Psoas muscle (tissue), 8 donors: Measurements from ENCODE around the gene ZNF831. TPM values are rescaled to one million over a fixed set of nuclear protein-coding genes. Genes with fewer than 3 reads are reported as not detected.

Experiments used
- ATAC-seq, 4 donors: fragments of 200-7000 bp; cut with Tn5 transposase; one replicate each; pipeline ENCODE4 v1.9.1; 2020; ENCODE audit warnings: moderate library complexity in 3 of 4, mild to moderate bottlenecking in 2 of 4
- DNase-seq, 2 donors: peaks; one replicate each; pipeline ENCODE4 v3.0.0-alpha.2; 2020
- H3K27ac ChIP-seq: fragments of 200-600 bp; one replicate; pipeline ENCODE4 v1.8.0; 2022
- H3K27me3 ChIP-seq, 3 donors: fragments of 200-600 bp in 1 of 3; one replicate each; pipeline versions ENCODE4 v1.6.1 to v1.8.0; 2013 to 2022; ENCODE audit warnings: low read length in 2 of 3, mild to moderate bottlenecking in 2 of 3, moderate library complexity in 1 of 3; ENCODE audit not compliant: insufficient read depth in 3 of 3
- H3K36me3 ChIP-seq, 2 donors: fragments of 200-600 bp in 1 of 2; one replicate each; pipeline versions ENCODE4 v1.6.1 to v1.8.0; 2013 to 2022; ENCODE audit warnings: low read depth in 1 of 2, mild to moderate bottlenecking in 1 of 2, moderate library complexity in 1 of 2; ENCODE audit not compliant: insufficient read depth in 1 of 2
- H3K4me1 ChIP-seq: fragments of 200-600 bp; one replicate; pipeline ENCODE4 v1.8.0; 2022
- H3K4me3 ChIP-seq: fragments of 200-600 bp; one replicate; pipeline ENCODE4 v1.8.0; 2022; ENCODE audit warnings: mild to moderate bottlenecking
- H3K9me3 ChIP-seq: fragments of 200-600 bp; one replicate; pipeline ENCODE4 v1.8.0; 2022
- WGBS, 3 donors: extraction: QIAGEN DNeasy Blood & Tissue Kit; methylation state at CpG; one replicate each; pipeline versions ENCODE4 v1.1.6 to v1.1.7; 2013; 5-methylcytosine and 5-hydroxymethylcytosine counted together
- intact Hi-C, 2 donors: fragments of 100-400 bp; cut with DNase I; formaldehyde crosslinking; loops; one replicate each; pipeline versions ENCODE4 v1.11.0 to v1.14.2; 2022
- polyA plus RNA-seq, 3 donors: library from polyadenylated mRNA; stranded (reverse); fragments of 200-250 nt; gene quantifications; one replicate each; pipeline ENCODE4 v1.2.3, GENCODE V29; 2013
- total RNA-seq, 4 donors: library from RNA; stranded (reverse); fragmentation: NEBNext Ultra II Directional in 2 of 4; extraction: Animal tissue kit (Norgen Biotek cat#: 25700) in 2 of 4; gene quantifications; one replicate each; pipeline versions ENCODE4 v1.2.1 to v1.2.4, GENCODE V29; 2021 to 2023
- TF ChIP-seq, protein P1 (sequence below): fragments of 200-600 bp; IDR thresholded peaks from one replicate; pipeline ENCODE4 v1.8.0; 2022; ENCODE audit warnings: antibody characterized with exemption
- donor health status: healthy with polysubstance abuse.
- donor health status: DM: no; HTN: no; CAD: no; lungs with moderate emphysema.
- donor health status: Bipolar disorder and iron deficiency.
- donor health status: healthy.
- donor health status: DM: yes; HTN: yes; CAD: no.
- donor health status: DM: no; HTN: no; CAD: no.
- donor health status: DM: no; HTN: no; CAD: no.
- donor health status: DM: yes; HTN: yes; CAD: no.

ZNF831 gene
- total and polyA plus RNA-seq, 7 donors: 0.01 to 0.08 (median 0.03) TPM; not detected in 1

DNA sequence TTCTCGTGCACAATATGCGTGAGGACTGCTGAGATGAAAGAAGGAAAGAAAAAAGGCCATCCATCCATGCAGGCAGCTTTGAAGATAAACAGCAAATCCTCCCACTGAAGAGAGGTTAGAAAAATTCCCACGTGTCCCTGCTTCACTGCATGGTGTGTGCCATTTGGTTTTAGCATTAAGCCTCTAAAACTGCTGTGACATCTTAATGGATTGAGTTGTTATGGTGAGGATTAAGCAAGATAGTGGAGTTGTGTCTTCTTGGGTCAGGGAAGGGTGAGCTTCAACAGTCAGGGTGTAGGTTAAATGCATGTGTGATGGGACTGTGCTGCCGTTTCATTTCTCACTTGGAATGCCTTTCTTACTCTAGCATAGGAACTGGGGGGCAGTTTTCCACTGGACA lies 50.5 kb downstream of the ZNF831 start:
- no peak overlapping the region for H3K4me3 ChIP-seq
- 57 to 65% (median 64%) methylated on average over 4 of the region's 4 CpGs for WGBS, 3 donors
- no peaks in the 10 kb centered on the region for H3K9me3 ChIP-seq
- no peak for ATAC-seq
- H3K4me1 ChIP-seq: no peaks in the 10 kb centered on the region
- TF ChIP-seq, protein P1, sequence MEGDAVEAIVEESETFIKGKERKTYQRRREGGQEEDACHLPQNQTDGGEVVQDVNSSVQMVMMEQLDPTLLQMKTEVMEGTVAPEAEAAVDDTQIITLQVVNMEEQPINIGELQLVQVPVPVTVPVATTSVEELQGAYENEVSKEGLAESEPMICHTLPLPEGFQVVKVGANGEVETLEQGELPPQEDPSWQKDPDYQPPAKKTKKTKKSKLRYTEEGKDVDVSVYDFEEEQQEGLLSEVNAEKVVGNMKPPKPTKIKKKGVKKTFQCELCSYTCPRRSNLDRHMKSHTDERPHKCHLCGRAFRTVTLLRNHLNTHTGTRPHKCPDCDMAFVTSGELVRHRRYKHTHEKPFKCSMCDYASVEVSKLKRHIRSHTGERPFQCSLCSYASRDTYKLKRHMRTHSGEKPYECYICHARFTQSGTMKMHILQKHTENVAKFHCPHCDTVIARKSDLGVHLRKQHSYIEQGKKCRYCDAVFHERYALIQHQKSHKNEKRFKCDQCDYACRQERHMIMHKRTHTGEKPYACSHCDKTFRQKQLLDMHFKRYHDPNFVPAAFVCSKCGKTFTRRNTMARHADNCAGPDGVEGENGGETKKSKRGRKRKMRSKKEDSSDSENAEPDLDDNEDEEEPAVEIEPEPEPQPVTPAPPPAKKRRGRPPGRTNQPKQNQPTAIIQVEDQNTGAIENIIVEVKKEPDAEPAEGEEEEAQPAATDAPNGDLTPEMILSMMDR: no peak
- intact Hi-C loops: no loop called here
- H3K27me3 ChIP-seq: no peaks in the 10 kb centered on the region
- no peak overlapping the region for H3K27ac ChIP-seq
- DNase-seq: no peak
- H3K36me3 ChIP-seq: no peaks in the 10 kb centered on the region

DNA sequence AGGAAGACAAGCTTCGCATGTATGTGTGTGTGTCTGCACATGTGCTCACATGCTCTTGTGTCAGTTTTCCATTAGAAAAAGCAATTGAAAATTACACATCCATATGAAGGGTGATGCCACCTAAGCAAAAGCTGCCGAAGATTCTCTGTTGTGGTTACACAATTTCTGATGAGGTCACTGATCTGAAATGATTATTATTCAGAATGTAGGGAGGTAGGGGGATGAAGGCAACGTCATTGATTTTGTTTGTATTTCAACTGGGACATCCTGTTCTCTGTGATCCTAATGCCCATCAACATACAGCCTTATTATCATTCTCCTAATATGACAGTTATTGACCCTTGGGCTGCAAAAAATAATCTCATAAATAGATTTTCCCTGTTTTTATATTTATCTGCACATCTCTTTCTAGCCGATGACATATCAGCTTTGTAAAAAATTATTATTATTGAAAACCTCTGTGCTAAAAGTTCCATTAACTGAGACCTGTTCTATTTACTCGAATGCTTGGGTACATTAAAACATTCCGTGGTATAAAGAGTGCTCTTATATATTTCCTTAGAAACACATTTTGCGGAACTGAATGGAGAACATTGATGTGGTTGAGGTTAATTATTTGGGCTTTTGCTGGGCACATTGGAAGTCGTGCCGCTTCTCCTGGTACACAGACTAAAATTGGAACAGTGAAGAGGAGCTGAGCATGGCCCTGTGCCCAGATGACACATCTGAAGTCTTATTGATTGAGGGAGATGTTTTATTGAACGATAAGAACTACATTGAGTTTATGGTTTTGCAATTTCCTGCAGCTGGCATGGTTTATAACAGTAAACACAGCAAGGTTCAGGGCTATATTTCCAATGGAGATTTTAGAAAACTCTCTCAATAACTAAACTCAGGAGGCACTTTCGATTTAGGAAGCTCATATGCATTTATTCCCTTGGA lies 51.3 kb downstream of the ZNF831 start:
- Histone ChIP-seq H3K4me1 (no peaks in the 10 kb centered on the region), H3K27ac (no peak overlapping the region), H3K36me3 (no peaks in the 10 kb centered on the region), H3K9me3 (no peaks in the 10 kb centered on the region), H3K4me3 (no peak overlapping the region), H3K27me3 (no peaks in the 10 kb centered on the region)
- TF ChIP-seq, protein P1: no peak
- no peak for ATAC-seq
- DNase-seq: no peak
- intact Hi-C loops: no loop called here
- WGBS, 3 donors: 76 to 85% (median 78%) methylated on average over 11 of the region's 11 CpGs

DNA sequence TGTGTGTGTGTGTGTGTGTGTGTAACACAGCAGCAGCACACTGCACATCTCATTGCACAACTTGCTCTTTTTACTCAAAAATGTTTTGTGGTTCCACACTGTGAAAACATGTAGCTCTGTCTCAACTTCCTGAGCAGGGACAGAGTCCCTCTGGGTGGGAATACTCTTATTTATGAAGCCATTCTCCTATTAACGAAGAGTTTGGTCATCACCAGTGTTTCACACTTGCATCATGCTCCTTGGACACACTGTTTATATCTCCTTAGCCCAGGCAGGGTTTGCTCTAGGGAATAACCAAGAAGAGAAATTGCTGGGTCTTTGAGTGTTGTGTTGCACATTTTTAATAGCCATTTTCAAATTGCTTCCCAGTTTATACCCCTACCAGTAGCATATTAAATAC lies 53.6 kb downstream of the ZNF831 start:
- ATAC-seq: peak in 1 of 4 donors; percentile 67
- DNase-seq: no peak
- peaks cover 11% of the 10 kb centered on the region for H3K4me1 ChIP-seq
- peaks cover 0 to 7% (median 0%) of the 10 kb centered on the region in 3 donors for H3K27me3 ChIP-seq
- no peaks in the 10 kb centered on the region for H3K36me3 ChIP-seq
- intact Hi-C loops: no loop called here
- H3K27ac ChIP-seq: no peak overlapping the region
- TF ChIP-seq, protein P1: no peak
- no peaks in the 10 kb centered on the region for H3K9me3 ChIP-seq
- no peak overlapping the region for H3K4me3 ChIP-seq
- WGBS, 3 donors: 68 to 76% (median 75%) methylated on average over 1 of the region's 1 CpG

DNA sequence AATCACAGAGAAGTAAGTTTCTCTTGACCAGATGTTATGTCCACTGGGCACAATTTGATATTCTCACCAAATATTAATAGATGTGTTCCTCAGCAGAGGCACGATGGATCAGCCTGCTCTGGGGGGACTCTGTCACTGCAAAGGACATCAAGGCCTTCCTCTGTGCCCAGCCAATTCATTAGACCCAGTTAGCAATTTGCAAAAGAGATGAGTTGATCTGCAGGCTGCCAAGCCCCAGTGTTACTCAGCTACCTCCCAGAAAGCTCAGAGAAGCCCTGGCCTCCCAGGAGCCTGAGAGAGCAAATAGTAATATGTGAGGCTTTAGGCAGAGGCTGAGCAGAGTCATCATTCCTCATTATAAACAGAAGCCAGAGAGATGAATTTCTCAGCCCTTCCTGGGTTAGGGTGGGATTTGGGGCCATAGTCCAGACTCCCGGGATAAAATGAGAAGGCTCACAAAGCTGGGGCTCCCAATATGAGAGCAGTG lies 54.2 kb downstream of the ZNF831 start:
- intact Hi-C loops: no loop called here
- DNase-seq (no peak), ATAC-seq (no peak)
- WGBS, 3 donors: 53 to 71% (median 58%) methylated on average over 2 of the region's 2 CpGs
- Histone ChIP-seq H3K9me3 (no peaks in the 10 kb centered on the region), H3K4me3 (no peak overlapping the region), H3K27me3 (peaks cover 0 to 8% (median 0%) of the 10 kb centered on the region in 3 donors), H3K4me1 (peaks cover 12% of the 10 kb centered on the region), H3K27ac (no peak overlapping the region), H3K36me3 (no peaks in the 10 kb centered on the region)
- TF ChIP-seq, protein P1: no peak
